Measurements from ENCODE around the gene NSG2.
"Not testable (repeated sequence)": the region's sequence is repeated elsewhere in the genome, so short reads cannot be mapped to it uniquely, and the experiment has no call there.

DNA sequence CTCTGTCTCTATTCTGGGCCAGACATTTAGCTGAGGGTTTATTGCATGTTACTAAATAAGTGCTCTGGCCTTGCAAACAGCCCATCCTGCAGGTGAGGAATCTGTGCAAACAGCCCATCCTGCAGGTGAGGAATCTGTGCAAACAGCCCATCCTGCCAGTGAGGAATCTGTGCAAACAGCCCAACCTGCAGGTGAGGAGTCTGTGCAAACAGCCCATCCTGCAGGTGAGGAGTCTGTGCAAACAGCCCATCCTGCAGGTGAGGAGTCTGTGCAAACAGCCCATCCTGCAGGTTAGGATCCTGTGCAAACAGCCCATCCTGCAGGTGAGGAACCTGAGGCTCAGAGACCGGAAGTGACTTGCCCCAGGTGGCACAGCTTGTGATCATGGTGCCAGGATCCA, 101.5 kb downstream of the NSG2 start:
- TF ChIP-seq, protein P1, sequence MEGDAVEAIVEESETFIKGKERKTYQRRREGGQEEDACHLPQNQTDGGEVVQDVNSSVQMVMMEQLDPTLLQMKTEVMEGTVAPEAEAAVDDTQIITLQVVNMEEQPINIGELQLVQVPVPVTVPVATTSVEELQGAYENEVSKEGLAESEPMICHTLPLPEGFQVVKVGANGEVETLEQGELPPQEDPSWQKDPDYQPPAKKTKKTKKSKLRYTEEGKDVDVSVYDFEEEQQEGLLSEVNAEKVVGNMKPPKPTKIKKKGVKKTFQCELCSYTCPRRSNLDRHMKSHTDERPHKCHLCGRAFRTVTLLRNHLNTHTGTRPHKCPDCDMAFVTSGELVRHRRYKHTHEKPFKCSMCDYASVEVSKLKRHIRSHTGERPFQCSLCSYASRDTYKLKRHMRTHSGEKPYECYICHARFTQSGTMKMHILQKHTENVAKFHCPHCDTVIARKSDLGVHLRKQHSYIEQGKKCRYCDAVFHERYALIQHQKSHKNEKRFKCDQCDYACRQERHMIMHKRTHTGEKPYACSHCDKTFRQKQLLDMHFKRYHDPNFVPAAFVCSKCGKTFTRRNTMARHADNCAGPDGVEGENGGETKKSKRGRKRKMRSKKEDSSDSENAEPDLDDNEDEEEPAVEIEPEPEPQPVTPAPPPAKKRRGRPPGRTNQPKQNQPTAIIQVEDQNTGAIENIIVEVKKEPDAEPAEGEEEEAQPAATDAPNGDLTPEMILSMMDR (IDR thresholded peaks at IDR 0.05; ENCODE audit: insufficient read depth, low read depth, low read length): not testable (repeated sequence)
- not testable (repeated sequence) for TF ChIP-seq EZH2 (IDR thresholded peaks at IDR 0.05; ENCODE audit: insufficient read depth, low read length)

All from astrocyte (in vitro differentiated cells and primary cell).